Activated T-cell treated with anti-CD3 and anti-CD28 coated beads, Interleukin-2, amount 50 U/mL, for 72 hours (primary cell): Measurements from ENCODE around the gene KPRP. TPM values are rescaled to one million over a fixed set of nuclear protein-coding genes. Genes with fewer than 3 reads are reported as not detected.

Experiments
- ATAC-seq, 2 donors: fragments of 150-1000 bp; cut with Tn5 transposase; replicated peaks in 1 of 2; 2 replicates each; pipeline ENCODE4 v1.10.0; 2021; ENCODE audit warnings: moderate library complexity in 2 of 2, mild to moderate bottlenecking in 1 of 2
- DNase-seq, 2 donors: peaks; one replicate each; pipeline ENCODE4 v3.0.0; 2021 to 2022; ENCODE audit warnings: mixed read lengths in 1 of 2
- H3K27ac Mint-ChIP-seq: one replicate; pipeline ENCODE4 v1.8.0; 2022; ENCODE audit warnings: mild to moderate bottlenecking, moderate library complexity, mixed read lengths
- H3K27me3 Mint-ChIP-seq: one replicate; pipeline ENCODE4 v1.8.0; 2022; ENCODE audit warnings: low read depth, mixed read lengths
- H3K36me3 Mint-ChIP-seq, 2 donors: one replicate each; pipeline ENCODE4 v1.8.0; 2022; ENCODE audit warnings: mixed read lengths in 2 of 2, mild to moderate bottlenecking in 1 of 2; ENCODE audit not compliant: insufficient read depth in 2 of 2
- H3K4me1 Mint-ChIP-seq: one replicate; pipeline ENCODE4 v1.8.0; 2022; ENCODE audit warnings: low read depth, mixed read lengths
- H3K4me3 Mint-ChIP-seq, 2 donors: one replicate each; pipeline ENCODE4 v1.8.0; 2022; ENCODE audit warnings: mild to moderate bottlenecking in 2 of 2, mixed read lengths in 2 of 2, moderate library complexity in 2 of 2
- H3K9me3 Mint-ChIP-seq, 2 donors: one replicate each; pipeline ENCODE4 v1.8.0; 2022; ENCODE audit warnings: mixed read lengths in 2 of 2
- total RNA-seq, 2 donors: library from RNA; stranded (reverse); gene quantifications; one replicate each; pipeline ENCODE4 v1.2.3, GENCODE V29; 2022

The KPRP gene
- total RNA-seq, 2 donors from 2014 or later: not detected

DNA sequence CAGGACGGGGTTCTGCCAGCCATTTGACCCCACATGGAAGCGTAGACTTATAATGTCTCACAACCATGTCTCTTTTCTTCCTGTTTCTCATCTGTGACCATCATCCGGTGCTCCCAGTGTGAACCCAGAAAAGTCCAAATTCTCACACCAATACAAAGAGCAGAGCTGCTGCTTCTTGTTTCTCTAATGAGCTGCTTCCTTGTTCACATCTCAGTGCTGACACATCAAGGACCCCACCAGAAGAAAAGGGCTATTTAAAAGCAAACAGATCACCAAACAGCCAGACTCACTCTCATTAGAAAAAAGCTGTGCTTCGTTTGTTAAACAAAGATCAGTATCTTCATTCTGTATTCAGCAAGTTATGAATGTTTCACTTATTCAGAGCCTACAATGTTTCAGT is 37.9 kb downstream of the KPRP start:
- Mint-ChIP-seq H3K27me3 (peaks cover 12% of the 10 kb centered on the region), H3K9me3 (no peaks in the 10 kb centered on the region), H3K4me3 (no peak overlapping the region), H3K4me1 (no peaks in the 10 kb centered on the region), H3K27ac (no peak overlapping the region), H3K36me3 (no peaks in the 10 kb centered on the region)
- ATAC-seq (no peak), DNase-seq (no peak)

DNA sequence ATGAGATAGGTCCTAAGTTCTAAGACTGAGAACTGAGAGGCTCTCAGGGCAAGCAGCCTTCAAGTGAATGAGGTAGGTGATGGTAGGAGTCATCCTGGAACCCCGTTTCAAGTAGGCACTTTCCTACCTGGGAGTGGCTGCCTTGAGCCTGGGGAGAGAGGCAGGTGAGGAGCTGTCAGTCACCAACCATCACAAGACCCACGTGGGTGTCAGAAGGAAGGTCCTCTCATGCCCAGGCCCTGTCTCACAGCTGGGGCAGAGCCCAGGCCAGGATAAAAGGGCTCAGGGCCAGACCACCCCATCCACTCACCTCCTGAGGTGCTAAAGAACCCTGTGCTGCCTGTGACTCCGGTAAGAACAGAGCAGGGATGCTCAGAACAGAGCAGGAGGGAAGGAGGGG is 38.6 kb downstream of the KPRP start, which contains the start of gene LCE1D:
Gene LCE1D (plus strand): TSS at position 301 of the 400 bp plus-strand sequence. CDS start 1,074 bp downstream, outside the sequence.
- Mint-ChIP-seq H3K9me3 (no peaks in the 10 kb centered on the region), H3K4me1 (no peaks in the 10 kb centered on the region), H3K36me3 (no peaks in the 10 kb centered on the region), H3K27me3 (peaks cover 15% of the 10 kb centered on the region), H3K27ac (no peak within 1 kb of the TSS), H3K4me3 (no peak within 1 kb of the TSS)
- no peak for ATAC-seq
- DNase-seq: no peak

DNA sequence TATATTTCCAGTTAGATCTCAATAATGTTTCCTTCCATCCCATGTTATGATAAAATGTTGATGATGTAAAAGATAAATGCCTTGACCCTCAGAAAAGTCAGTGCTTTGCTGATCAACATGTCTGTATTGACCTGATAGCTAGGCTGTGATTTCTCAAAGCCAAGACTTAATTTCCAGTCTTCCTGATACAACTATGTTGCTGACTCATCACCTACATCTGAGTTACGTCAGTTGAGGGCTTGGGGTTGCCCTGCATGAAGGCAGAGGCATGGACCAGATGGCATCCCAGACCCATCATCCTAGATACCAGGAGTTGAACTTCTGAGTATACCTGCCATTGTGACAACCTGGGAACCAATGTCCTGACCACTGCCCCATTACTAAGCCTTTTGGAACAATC is 43.5 kb downstream of the KPRP start:
- peaks cover 24% of the 10 kb centered on the region for H3K27me3 Mint-ChIP-seq
- H3K9me3 Mint-ChIP-seq: no peaks in the 10 kb centered on the region
- DNase-seq (no peak), ATAC-seq (no peak)
- H3K36me3 Mint-ChIP-seq: no peaks in the 10 kb centered on the region
- H3K4me3 Mint-ChIP-seq: no peak overlapping the region
- H3K4me1 Mint-ChIP-seq: no peaks in the 10 kb centered on the region
- no peak overlapping the region for H3K27ac Mint-ChIP-seq

DNA sequence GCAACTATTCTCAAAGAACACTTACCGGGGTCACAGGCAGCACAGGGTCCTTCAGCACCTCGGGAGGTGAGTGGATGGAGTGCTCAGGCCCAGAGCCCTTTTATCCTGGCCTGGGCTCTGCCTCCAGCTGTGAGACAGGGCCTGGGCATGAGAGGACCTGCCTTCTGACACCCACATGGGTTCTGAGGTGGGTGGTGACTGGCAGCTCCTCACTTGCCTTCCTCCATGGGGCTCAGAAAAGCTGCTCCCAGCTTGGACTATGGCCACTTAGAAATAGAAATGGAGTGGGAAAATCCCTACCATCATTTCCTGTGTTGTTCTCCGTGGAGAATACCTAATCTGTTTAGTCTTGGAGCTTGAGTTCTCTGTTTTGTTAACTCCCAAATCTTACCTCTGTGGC is 48.8 kb downstream of the KPRP start, which contains the start of gene LCE1C:
Gene LCE1C (minus strand): TSS at position 76 of the 400 bp plus-strand sequence. CDS start 1,173 bp downstream, outside the sequence.
- Mint-ChIP-seq H3K4me1 (no peaks in the 10 kb centered on the region), H3K9me3 (no peaks in the 10 kb centered on the region), H3K27me3 (peaks cover 7% of the 10 kb centered on the region), H3K27ac (no peak within 1 kb of the TSS), H3K4me3 (no peak within 1 kb of the TSS), H3K36me3 (no peaks in the 10 kb centered on the region)
- DNase-seq (no peak), ATAC-seq (no peak)

- ATAC-seq (no peak), DNase-seq (no peak)
- no peak overlapping the region for H3K27ac Mint-ChIP-seq
- no peaks in the 10 kb centered on the region for H3K4me1 Mint-ChIP-seq
- H3K9me3 Mint-ChIP-seq: no peaks in the 10 kb centered on the region
- no peaks in the 10 kb centered on the region for H3K27me3 Mint-ChIP-seq
- H3K4me3 Mint-ChIP-seq: no peak overlapping the region
- H3K36me3 Mint-ChIP-seq: no peaks in the 10 kb centered on the region
These were observed 53.2 kb downstream of the KPRP start for GRCh38 chr1:152811050-152811449.

Other genes with a start within 250 kb of the KPRP start
- not detected for gene LCE5A, start 247.2 kb upstream of the KPRP start, total RNA-seq
- not detected for gene CRCT1, start 243.5 kb upstream of the KPRP start, total RNA-seq
- gene LCE3E, start 191.2 kb upstream of the KPRP start, total RNA-seq: not detected
- not detected for gene LCE3D, start 177.5 kb upstream of the KPRP start, total RNA-seq
- not detected for gene LCE3C, start 157.8 kb upstream of the KPRP start, total RNA-seq
- not detected for gene LCE3B, start 144.2 kb upstream of the KPRP start, total RNA-seq
- not detected for gene LCE3A, start 134.9 kb upstream of the KPRP start, total RNA-seq
- gene LCE2D, start 94.6 kb upstream of the KPRP start, total RNA-seq: not detected
- not detected for gene LCE2C, start 82.7 kb upstream of the KPRP start, total RNA-seq
- not detected for gene LCE2B, start 71.9 kb upstream of the KPRP start, total RNA-seq
- not detected for gene LCE2A, start 59.7 kb upstream of the KPRP start, total RNA-seq
- not detected for gene LCE4A, start 49.9 kb upstream of the KPRP start, total RNA-seq
- gene LCE1F, start 17.1 kb downstream of the KPRP start, total RNA-seq: not detected
- not detected for gene LCE1E, start 28.2 kb downstream of the KPRP start, total RNA-seq
- gene LCE1D, start 38.7 kb downstream of the KPRP start, total RNA-seq: not detected
- gene LCE1C, start 48.6 kb downstream of the KPRP start, total RNA-seq: not detected
- not detected for gene LCE1B, start 53.9 kb downstream of the KPRP start, total RNA-seq
- gene LCE1A, start 69.4 kb downstream of the KPRP start, total RNA-seq: not detected
- gene LCE6A, start 84.8 kb downstream of the KPRP start, total RNA-seq: not detected
- not detected for gene LCE7A, start 102.0 kb downstream of the KPRP start, total RNA-seq
- not detected for gene SMCP, start 120.3 kb downstream of the KPRP start, total RNA-seq
- not detected for gene IVL, start 150.5 kb downstream of the KPRP start, total RNA-seq
- gene SPRR5, start 189.2 kb downstream of the KPRP start, total RNA-seq: not detected
- not detected for gene SPRR4, start 212.6 kb downstream of the KPRP start, total RNA-seq
- not detected for gene SPRR1A, start 226.1 kb downstream of the KPRP start, total RNA-seq
- not detected for gene SPRR3, start 243.7 kb downstream of the KPRP start, total RNA-seq